Panc1 (cell line): ENCODE measurements around the gene IGF1R.

ENCODE experiments used
- POLR2AphosphoS5 ChIP-seq: IDR thresholded peaks from 2 replicates; pipeline ENCODE4 v1.6.1; 2012; ENCODE audit warnings: mild to moderate bottlenecking, low read depth, low read length, moderate library complexity
- SIN3A ChIP-seq: IDR thresholded peaks from 2 replicates; pipeline ENCODE4 v1.6.1; 2012; ENCODE audit warnings: low read depth, mild to moderate bottlenecking, low read length, moderate library complexity, borderline replicate concordance; ENCODE audit not compliant: insufficient read depth
- TCF7L2 ChIP-seq: IDR thresholded peaks from 2 replicates; pipeline ENCODE4 v1.6.1; 2011; ENCODE audit warnings: mild to moderate bottlenecking, low read depth, low read length, inconsistent platforms
- TF ChIP-seq, protein P1 (sequence below): fragments of 450-650 bp; IDR thresholded peaks from 2 replicates; pipeline ENCODE4 v1.5.1; 2017; ENCODE audit warnings: mild to moderate bottlenecking
- TF ChIP-seq, protein P2 (sequence below), 2 experiments: IDR thresholded peaks; 2 replicates each; pipeline ENCODE4 v1.6.1; 2011 to 2012; ENCODE audit warnings: low read depth in 2 of 2, control low read depth in 1 of 2, low read length in 1 of 2, mild to moderate bottlenecking in 1 of 2, moderate library complexity in 1 of 2; ENCODE audit not compliant: insufficient read depth in 1 of 2

DNA sequence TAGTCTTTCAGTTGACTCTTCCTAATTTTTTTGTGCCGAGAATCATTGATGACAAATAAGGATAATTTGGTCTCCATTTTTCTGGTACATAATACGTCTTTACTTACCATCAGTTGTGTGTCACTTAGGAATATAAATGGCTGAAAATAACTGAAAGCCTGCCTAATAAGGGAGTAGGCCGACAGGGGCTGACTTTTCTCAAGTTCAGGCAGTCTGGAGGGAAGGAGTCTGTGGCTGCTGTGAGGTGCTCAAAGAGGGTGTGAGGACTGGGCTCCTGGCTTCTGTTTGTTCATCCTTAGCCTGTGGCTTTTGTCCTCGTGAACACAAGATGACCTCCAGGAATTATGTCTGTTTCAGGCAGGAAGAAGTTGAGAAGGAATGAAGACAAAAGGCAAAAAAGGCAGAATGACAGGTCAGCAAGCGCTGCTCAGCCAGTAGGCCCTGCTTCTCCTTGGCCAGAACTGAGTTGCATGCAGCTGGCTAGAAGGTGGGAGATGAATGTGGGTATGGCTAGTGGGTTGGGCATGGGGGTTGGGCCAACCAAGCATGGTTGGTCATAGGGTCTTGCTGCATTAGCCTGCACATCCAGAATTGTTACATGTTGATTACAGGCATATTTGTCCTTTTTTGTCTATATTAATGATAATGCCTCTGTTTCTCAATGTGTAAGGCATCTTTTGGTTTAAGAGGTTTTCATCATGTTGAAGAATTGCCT is 29.2 kb downstream of the IGF1R start:
- TF ChIP-seq, protein P1, sequence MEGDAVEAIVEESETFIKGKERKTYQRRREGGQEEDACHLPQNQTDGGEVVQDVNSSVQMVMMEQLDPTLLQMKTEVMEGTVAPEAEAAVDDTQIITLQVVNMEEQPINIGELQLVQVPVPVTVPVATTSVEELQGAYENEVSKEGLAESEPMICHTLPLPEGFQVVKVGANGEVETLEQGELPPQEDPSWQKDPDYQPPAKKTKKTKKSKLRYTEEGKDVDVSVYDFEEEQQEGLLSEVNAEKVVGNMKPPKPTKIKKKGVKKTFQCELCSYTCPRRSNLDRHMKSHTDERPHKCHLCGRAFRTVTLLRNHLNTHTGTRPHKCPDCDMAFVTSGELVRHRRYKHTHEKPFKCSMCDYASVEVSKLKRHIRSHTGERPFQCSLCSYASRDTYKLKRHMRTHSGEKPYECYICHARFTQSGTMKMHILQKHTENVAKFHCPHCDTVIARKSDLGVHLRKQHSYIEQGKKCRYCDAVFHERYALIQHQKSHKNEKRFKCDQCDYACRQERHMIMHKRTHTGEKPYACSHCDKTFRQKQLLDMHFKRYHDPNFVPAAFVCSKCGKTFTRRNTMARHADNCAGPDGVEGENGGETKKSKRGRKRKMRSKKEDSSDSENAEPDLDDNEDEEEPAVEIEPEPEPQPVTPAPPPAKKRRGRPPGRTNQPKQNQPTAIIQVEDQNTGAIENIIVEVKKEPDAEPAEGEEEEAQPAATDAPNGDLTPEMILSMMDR = no peak
- TF ChIP-seq POLR2AphosphoS5 = no peak
- TF ChIP-seq, protein P2, sequence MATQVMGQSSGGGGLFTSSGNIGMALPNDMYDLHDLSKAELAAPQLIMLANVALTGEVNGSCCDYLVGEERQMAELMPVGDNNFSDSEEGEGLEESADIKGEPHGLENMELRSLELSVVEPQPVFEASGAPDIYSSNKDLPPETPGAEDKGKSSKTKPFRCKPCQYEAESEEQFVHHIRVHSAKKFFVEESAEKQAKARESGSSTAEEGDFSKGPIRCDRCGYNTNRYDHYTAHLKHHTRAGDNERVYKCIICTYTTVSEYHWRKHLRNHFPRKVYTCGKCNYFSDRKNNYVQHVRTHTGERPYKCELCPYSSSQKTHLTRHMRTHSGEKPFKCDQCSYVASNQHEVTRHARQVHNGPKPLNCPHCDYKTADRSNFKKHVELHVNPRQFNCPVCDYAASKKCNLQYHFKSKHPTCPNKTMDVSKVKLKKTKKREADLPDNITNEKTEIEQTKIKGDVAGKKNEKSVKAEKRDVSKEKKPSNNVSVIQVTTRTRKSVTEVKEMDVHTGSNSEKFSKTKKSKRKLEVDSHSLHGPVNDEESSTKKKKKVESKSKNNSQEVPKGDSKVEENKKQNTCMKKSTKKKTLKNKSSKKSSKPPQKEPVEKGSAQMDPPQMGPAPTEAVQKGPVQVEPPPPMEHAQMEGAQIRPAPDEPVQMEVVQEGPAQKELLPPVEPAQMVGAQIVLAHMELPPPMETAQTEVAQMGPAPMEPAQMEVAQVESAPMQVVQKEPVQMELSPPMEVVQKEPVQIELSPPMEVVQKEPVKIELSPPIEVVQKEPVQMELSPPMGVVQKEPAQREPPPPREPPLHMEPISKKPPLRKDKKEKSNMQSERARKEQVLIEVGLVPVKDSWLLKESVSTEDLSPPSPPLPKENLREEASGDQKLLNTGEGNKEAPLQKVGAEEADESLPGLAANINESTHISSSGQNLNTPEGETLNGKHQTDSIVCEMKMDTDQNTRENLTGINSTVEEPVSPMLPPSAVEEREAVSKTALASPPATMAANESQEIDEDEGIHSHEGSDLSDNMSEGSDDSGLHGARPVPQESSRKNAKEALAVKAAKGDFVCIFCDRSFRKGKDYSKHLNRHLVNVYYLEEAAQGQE (IDR thresholded peaks at IDR 0.05; ENCODE audit: insufficient read depth in 1 of 2, low read depth in 2 of 2, low read length in 1 of 2) = no peak
- TF ChIP-seq SIN3A = no peak
- TF ChIP-seq TCF7L2 = no peak
